Ovary (tissue), 9 donors: ENCODE data around the gene CAMTA1. TPM values are rescaled to one million over a fixed set of nuclear protein-coding genes. Genes with fewer than 3 reads are reported as not detected.
A peak's percentile ranks its signal among the peaks of the same experiment; 100 is the strongest.

Experiments used
- DNase-seq, 5 donors: peaks; one replicate each; pipeline ENCODE4 v3.0.0-alpha.2; 2019 to 2020
- H3K27ac ChIP-seq, 2 donors: fragments of 200-600 bp; one replicate each; pipeline versions ENCODE4 v1.5.1 to v1.8.0; 2019 to 2022
- H3K27me3 ChIP-seq: fragments of 200-600 bp; one replicate; pipeline ENCODE4 v1.8.0; 2022
- H3K36me3 ChIP-seq: fragments of 200-600 bp; sonication (generic); one replicate; pipeline ENCODE4 v1.5.1; 2019
- H3K4me1 ChIP-seq: one replicate; pipeline ENCODE4 v1.8.1; 2013; ENCODE audit warnings: mild to moderate bottlenecking, moderate library complexity; ENCODE audit not compliant: insufficient read depth
- H3K4me3 ChIP-seq: fragments of 200-600 bp; sonication (generic); one replicate; pipeline ENCODE4 v1.5.1; 2017
- H3K9me3 ChIP-seq, 2 donors: fragments of 200-600 bp in 1 of 2; sonication (generic) in 1 of 2; one replicate each; pipeline versions ENCODE4 v1.5.1 to v1.8.1; 2013 to 2019; ENCODE audit warnings: mild to moderate bottlenecking in 1 of 2, moderate library complexity in 1 of 2
- CTCF ChIP-seq, 3 donors: fragments of 450-650 bp in 2 of 3; fragments of 200-600 bp in 1 of 3; IDR thresholded peaks; one replicate each; pipeline versions ENCODE4 v1.5.1 to v1.8.0; 2016 to 2022; ENCODE audit warnings: antibody characterized with exemption in 3 of 3, mild to moderate bottlenecking in 1 of 3
- EP300 ChIP-seq: sonication (generic); formaldehyde crosslinking; IDR thresholded peaks from one replicate; pipeline ENCODE4 v1.6.1; 2017; ENCODE audit warnings: antibody characterized with exemption
- POLR2A ChIP-seq: fragments of 450-650 bp; IDR thresholded peaks from one replicate; pipeline ENCODE4 v1.6.1; 2017; ENCODE audit warnings: antibody characterized with exemption, mild to moderate bottlenecking, moderate library complexity
- WGBS, 3 donors: extraction: QIAGEN DNeasy Blood & Tissue Kit in 1 of 3; methylation state at CpG; one replicate each; pipeline versions ENCODE4 v1.1.5 to v1.1.7; 2013 to 2017; 5-methylcytosine and 5-hydroxymethylcytosine counted together
- intact Hi-C, 4 donors: fragments of 100-400 bp; cut with DNase I; formaldehyde crosslinking; loops; one replicate each; pipeline versions ENCODE4 v1.11.0 to v1.15.1; 2022 to 2023
- polyA plus RNA-seq, 2 donors: library from polyadenylated mRNA; stranded (reverse); fragments of 200-250 nt in 1 of 2; fragments of 350-450 nt in 1 of 2; fragmentation: Illumina TruSeq in 1 of 2; extraction: RNeasy Lipid Tissue Mini Kit (QIAGEN cat#74804) in 1 of 2; gene quantifications; one replicate each; pipeline ENCODE4 v1.2.3, GENCODE V29; 2013 to 2014
- total RNA-seq, 7 donors: library from RNA; depleted of rRNA in 2 of 7; stranded (reverse); fragments of >200 nt in 2 of 7; fragmentation: NEBNext Ultra II Directional in 3 of 7; extraction: Animal tissue kit (Norgen Biotek cat#: 25700) in 3 of 7; gene quantifications; one replicate each; pipeline versions ENCODE4 v1.1.0 to v1.2.4, GENCODE V29; 2016 to 2023
- donor health status: DM: no; HTN: no; CAD: no; lungs with moderate emphysema.
- donor health status: DM: no; HTN: no; CAD: no.
- donor health status: Bipolar disorder and iron deficiency.
- donor health status: DM: yes; HTN: yes; CAD: no.
- donor health status: DM: no; HTN: no; CAD: no.
- donor health status: DM: yes; HTN: yes; CAD: no.

CAMTA1 gene
- total and polyA plus RNA-seq, 9 donors, result 51.1 to 150 (median 67.4) TPM

- Histone ChIP-seq H3K27me3 (no peaks in the 10 kb centered on the region), H3K4me1 (peaks cover 11% of the 10 kb centered on the region), H3K27ac (no peak overlapping the region), H3K4me3 (no peak overlapping the region), H3K9me3 (no peaks in the 10 kb centered on the region), H3K36me3 (no peaks in the 10 kb centered on the region)
- WGBS, 3 donors, result 88 to 93% (median 90%) methylated on average over 8 of the region's 8 CpGs
- intact Hi-C loops, result no loop called here
- no peak for DNase-seq
- TF ChIP-seq CTCF (IDR thresholded peaks at IDR 0.05), result no peak
- TF ChIP-seq EP300, result no peak
- TF ChIP-seq POLR2A, result no peak
Observed at GRCh38 chr1:6905331-6905730, 120.1 kb downstream of the CAMTA1 start.

DNA sequence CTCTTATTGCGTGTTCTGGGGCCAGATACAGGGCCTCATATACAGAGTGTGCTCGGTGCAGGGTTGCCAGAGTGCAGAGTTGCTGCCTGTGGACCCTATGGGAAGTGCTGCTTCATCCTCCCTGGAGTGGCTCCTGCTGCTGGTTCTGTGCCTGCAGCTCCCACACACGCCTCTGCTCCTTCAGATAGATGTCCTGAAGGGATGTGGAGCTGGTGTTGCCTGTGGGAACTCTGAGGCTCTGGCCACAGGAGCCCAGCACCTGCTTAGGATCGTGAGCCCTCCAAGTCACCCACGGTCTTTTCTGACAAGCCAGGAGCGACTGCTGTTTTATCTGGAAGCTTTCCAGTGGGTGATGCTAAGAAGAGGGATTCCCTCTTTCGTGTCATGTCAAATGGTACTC is 120.5 kb downstream of the CAMTA1 start:
- no peaks in the 10 kb centered on the region for H3K36me3 ChIP-seq
- intact Hi-C loops, result no loop called here
- TF ChIP-seq POLR2A (no peak), CTCF (IDR thresholded peaks at IDR 0.05) (no peak), EP300 (no peak)
- WGBS, 3 donors, result 41 to 48% (median 45%) methylated on average over 7 of the region's 7 CpGs
- DNase-seq, result no peak
- H3K27me3 ChIP-seq, result no peaks in the 10 kb centered on the region
- H3K27ac ChIP-seq, result no peak overlapping the region
- H3K4me3 ChIP-seq, result no peak overlapping the region
- H3K9me3 ChIP-seq, result no peaks in the 10 kb centered on the region
- peaks cover 11% of the 10 kb centered on the region for H3K4me1 ChIP-seq

DNA sequence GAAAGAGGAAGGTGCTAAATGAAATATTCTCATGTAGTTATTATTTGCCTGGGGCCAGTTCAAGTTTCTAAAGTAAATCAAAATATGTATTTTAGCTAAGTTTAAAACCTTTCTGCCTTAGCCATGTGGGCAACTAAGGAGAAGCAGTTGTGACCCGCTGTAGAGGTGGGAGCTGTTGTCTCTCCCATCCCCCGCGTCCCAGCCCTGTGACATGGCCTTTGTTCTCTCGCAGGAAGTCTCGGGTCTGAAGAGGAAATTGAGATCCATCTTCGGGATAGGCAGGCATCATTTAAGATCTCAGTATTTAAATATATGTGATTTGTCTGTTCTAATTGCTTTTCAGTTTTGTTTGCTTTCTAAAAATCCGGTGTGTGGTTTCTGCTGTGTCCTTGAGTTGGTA is 121.5 kb downstream of the CAMTA1 start:
- WGBS, 3 donors, result 5 to 32% (median 12%) methylated on average over 7 of the region's 7 CpGs
- intact Hi-C loops, result no loop called here
- H3K9me3 ChIP-seq, result no peaks in the 10 kb centered on the region
- H3K4me1 ChIP-seq, result peaks cover 11% of the 10 kb centered on the region
- DNase-seq, result no peak
- no peak overlapping the region for H3K27ac ChIP-seq
- no peak overlapping the region for H3K4me3 ChIP-seq
- no peaks in the 10 kb centered on the region for H3K27me3 ChIP-seq
- no peaks in the 10 kb centered on the region for H3K36me3 ChIP-seq
- TF ChIP-seq EP300 (no peak), POLR2A (no peak), CTCF (IDR thresholded peaks at IDR 0.05) (no peak)

DNA sequence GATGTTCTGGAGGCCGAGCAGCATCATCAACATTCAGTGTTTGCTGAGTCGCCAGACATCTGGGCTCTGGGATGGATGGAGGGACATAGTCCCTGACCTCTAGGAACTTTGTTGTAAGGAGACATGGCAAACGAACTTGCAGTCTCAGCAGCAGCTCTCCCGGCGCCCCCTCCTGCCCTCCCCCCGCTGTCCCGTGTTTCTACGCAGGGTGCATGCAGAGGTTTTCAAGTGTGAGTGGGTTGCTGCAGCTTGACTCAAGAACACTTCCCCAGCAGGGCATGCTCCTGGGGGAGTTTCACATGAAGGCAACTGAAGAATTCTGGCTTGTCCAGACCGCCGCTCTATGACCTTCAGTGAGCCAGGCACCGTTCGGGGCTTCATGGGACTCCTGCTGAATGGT is 121.9 kb downstream of the CAMTA1 start:
- WGBS, 3 donors, result 4 to 28% (median 9%) methylated on average over 11 to 12 of the region's 12 CpGs
- TF ChIP-seq EP300 (no peak), POLR2A (no peak), CTCF (IDR thresholded peaks at IDR 0.05) (no peak)
- Histone ChIP-seq H3K4me1 (peaks cover 11% of the 10 kb centered on the region), H3K36me3 (no peaks in the 10 kb centered on the region), H3K9me3 (no peaks in the 10 kb centered on the region), H3K4me3 (no peak overlapping the region), H3K27me3 (no peaks in the 10 kb centered on the region), H3K27ac (no peak overlapping the region)
- intact Hi-C loops, result no loop called here
- DNase-seq, result peak in 3 of 5 donors; percentile 45 to 58 (median 52)
